NCI-H128 (cell line): ENCODE results near the gene TRAF2.

ENCODE experiments used
- DNase-seq: peaks from one replicate; lab custom pipeline; 2025; ENCODE audit not compliant: unreplicated experiment; lab: John Stamatoyannopoulos, UW

The TRAF2 gene

GRCh38 chr9:136910901-136911245, 24.6 kb downstream of the TRAF2 start:
- no peak for DNase-seq

- no peak for DNase-seq
Observed at GRCh38 chr9:136913701-136914438, 27.6 kb downstream of the TRAF2 start.

GRCh38 chr9:136915632-136916329, 29.5 kb downstream of the TRAF2 start:
- DNase-seq: no peak

- DNase-seq: no peak
Observed at GRCh38 chr9:136916330-136917184, 30.2 kb downstream of the TRAF2 start.

GRCh38 chr9:136917902-136918301, 31.6 kb downstream of the TRAF2 start:
- no peak for DNase-seq

- DNase-seq: no peak
Observed at GRCh38 chr9:136920069-136920468, 33.8 kb downstream of the TRAF2 start.

- DNase-seq: no peak
Observed at GRCh38 chr9:136920734-136921231, 34.5 kb downstream of the TRAF2 start.

GRCh38 chr9:136921307-136921706, 35.0 kb downstream of the TRAF2 start:
- DNase-seq: no peak

- no peak for DNase-seq
Observed at GRCh38 chr9:136921718-136922117, 35.4 kb downstream of the TRAF2 start.

GRCh38 chr9:136922540-136922939, 36.2 kb downstream of the TRAF2 start:
- DNase-seq: no peak

- DNase-seq: no peak
Observed at GRCh38 chr9:136923881-136924280, 37.6 kb downstream of the TRAF2 start.

GRCh38 chr9:136925414-136926153, 39.3 kb downstream of the TRAF2 start:
- DNase-seq: no peak

- DNase-seq: no peak
Observed at GRCh38 chr9:136926154-136926704, 39.9 kb downstream of the TRAF2 start.

GRCh38 chr9:136926749-136927148, 40.4 kb downstream of the TRAF2 start:
- no peak for DNase-seq

GRCh38 chr9:136927343-136928271, 41.3 kb downstream of the TRAF2 start:
- DNase-seq: no peak

GRCh38 chr9:136928591-136928990, 42.3 kb downstream of the TRAF2 start:
- no peak for DNase-seq

GRCh38 chr9:136930014-136930413, 43.7 kb downstream of the TRAF2 start:
- no peak for DNase-seq

- DNase-seq: no peak
Observed at GRCh38 chr9:136931611-136932130, 45.4 kb downstream of the TRAF2 start.

GRCh38 chr9:136934277-136934676, 48.0 kb downstream of the TRAF2 start:
- DNase-seq: no peak
